ENCODE results near the gene PRSS1. TPM values are rescaled to one million over a fixed set of nuclear protein-coding genes. Genes with fewer than 3 reads are reported as not detected.

PRSS1 gene
- total and polyA plus RNA-seq, 2 of the 8 experiments (the other 6 are each of a cell fraction or from before 2014, with no cell fraction given), result 0.09 TPM; not detected in 1

GRCh38 chr7:142787783-142788182 is 38.5 kb downstream of the PRSS1 start:
- CTCF ChIA-PET (ENCODE audit: partially characterized antibody), result interaction anchor here (0.8 to 24.1 kb wide), 16 partner anchors 11 to 291 kb away, joined by 3 to 430 read pairs (median 4); no protein-coding TSS in a partner anchor
- Histone ChIP-seq H3K14ac (ENCODE audit: insufficient read length) (no peak overlapping the region), H3K4me1 (replicated peaks in 1 of 4; ENCODE audit: control insufficient read depth in 3 of 4, insufficient read depth in 4 of 4, low read length in 3 of 4) (no peaks in the 10 kb centered on the region; a peak in 1 of 7 replicates), H3K18ac (ENCODE audit: extremely low read depth, low read length) (no peak overlapping the region), H3K9me3 (ENCODE audit: insufficient read depth in 2 of 2, low read depth in 1 of 2, low read length in 1 of 2) (no peaks in the 10 kb centered on the region), H2BK120ac (replicated peaks; ENCODE audit: low read depth, low read length) (no peak overlapping the region), H3K79me1 (ENCODE audit: low read depth, low read length) (no peaks in the 10 kb centered on the region), H3K27ac (ENCODE audit: low read depth, low read length) (no peak overlapping the region), H4K5ac (ENCODE audit: insufficient read length, low read depth, low read length) (no peak overlapping the region), H2AFZ (ENCODE audit: low read length) (no peak overlapping the region), H4K8ac (ENCODE audit: extremely low read depth, insufficient read depth, low read length) (no peak overlapping the region), H3K4me3 (ENCODE audit: extremely low read depth in 1 of 4, insufficient read depth in 2 of 4, low read depth in 3 of 4, low read length in 4 of 4) (no peak overlapping the region), H2BK12ac (ENCODE audit: low read depth, low read length) (no peak overlapping the region), H2BK5ac (ENCODE audit: low read depth, low read length) (no peak overlapping the region), H3K4ac (replicated peaks; ENCODE audit: insufficient read length, low read depth, low read length) (no peak overlapping the region), H3K9ac (replicated peaks in 1 of 4; ENCODE audit: extremely low read depth in 1 of 4, low read depth in 3 of 4, low read length in 3 of 4) (no peak overlapping the region), H3K79me2 (ENCODE audit: control insufficient read depth in 1 of 2, insufficient read depth in 2 of 2, low read length in 2 of 2) (no peaks in the 10 kb centered on the region), H3K23ac (ENCODE audit: insufficient read length) (no peak overlapping the region), H4K91ac (replicated peaks; ENCODE audit: insufficient read length, low read length) (no peak overlapping the region), H4K20me1 (replicated peaks in 1 of 2; ENCODE audit: control insufficient read depth in 1 of 2, insufficient read depth in 2 of 2, low read length in 2 of 2) (no peaks in the 10 kb centered on the region), H2AK5ac (ENCODE audit: low read depth, low read length) (no peak overlapping the region), H2BK20ac (ENCODE audit: low read length) (0 out of 2 replicates have a peak overlapping the region, but pooled peaks have one; percentile 34), H2BK15ac (ENCODE audit: low read length) (no peak overlapping the region), H3K23me2 (ENCODE audit: low read depth, low read length) (no peaks in the 10 kb centered on the region), H3K56ac (replicated peaks; ENCODE audit: insufficient read length, low read depth, low read length) (no peak overlapping the region), H3K36me3 (ENCODE audit: control insufficient read depth in 2 of 4, insufficient read depth in 4 of 4, low read length in 3 of 4) (no peaks in the 10 kb centered on the region), H3K4me2 (ENCODE audit: insufficient read depth in 1 of 2, low read depth in 2 of 2, low read length in 2 of 2) (no peak overlapping the region), H3K27me3 (replicated peaks in 1 of 4; ENCODE audit: control insufficient read depth in 3 of 4, extremely low read depth in 1 of 4, insufficient read depth in 3 of 4, low read length in 3 of 4) (no peaks in the 10 kb centered on the region)
- WGBS, 2 experiments (ENCODE audit: extremely low coverage in 1 of 2, insufficient coverage in 1 of 2, insufficient read length in 1 of 2, insufficient replicate concordance in 2 of 2, low coverage in 1 of 2, low lambda C conversion rate in 2 of 2, missing lambda C conversion rate in 1 of 2), result 86% methylated on average over 6 of the region's 6 CpGs; no CpG with 5 or more reads in 1 of the 2 experiments
- POLR2A ChIA-PET (ENCODE audit: partially characterized antibody), result no interaction called here
- TF ChIP-seq JUN (IDR thresholded peaks at IDR 0.05; ENCODE audit: low read depth, low read length) (no peak), CTBP2 (IDR thresholded peaks at IDR 0.05; ENCODE audit: borderline replicate concordance, insufficient read depth, insufficient read length, low read length) (no peak), KDM1A (IDR thresholded peaks at IDR 0.05; ENCODE audit: borderline replicate concordance, low read length) (no peak), RXRA (IDR thresholded peaks at IDR 0.05; ENCODE audit: insufficient read depth, low read depth, low read length) (no peak), POLR2AphosphoS5 (IDR thresholded peaks at IDR 0.05; ENCODE audit: low read depth, low read length) (no peak), KDM4A (IDR thresholded peaks at IDR 0.05; ENCODE audit: low read depth, low read length, severe bottlenecking) (no peak), JUND (IDR thresholded peaks at IDR 0.05; ENCODE audit: low read length) (no peak)
- FAIRE-seq (no peak), DNase-seq (ENCODE audit: low read depth in 1 of 2, low spot score in 2 of 2) (no peak)

Measured in H1 (cell line).